HUES64 (cell line): ENCODE data around the gene ADARB2.
"Not testable (repeated sequence)": the region's sequence is repeated elsewhere in the genome, so short reads cannot be mapped to it uniquely, and the experiment has no call there.

Experiments used
- H3K27ac ChIP-seq: 2 replicates; pipeline ENCODE4 v1.7.0; 2013; ENCODE audit warnings: low read depth, low read length, inconsistent platforms
- H3K27me3 ChIP-seq: 2 replicates; pipeline ENCODE4 v1.6.1; 2013; ENCODE audit warnings: mild to moderate bottlenecking, low read length; ENCODE audit not compliant: insufficient read depth
- H3K36me3 ChIP-seq: 2 replicates; pipeline ENCODE4 v1.6.1; 2013; ENCODE audit warnings: mild to moderate bottlenecking, low read length; ENCODE audit not compliant: insufficient read depth
- H3K4me1 ChIP-seq: 2 replicates; pipeline ENCODE4 v1.6.1; 2013; ENCODE audit warnings: mild to moderate bottlenecking, low read length, moderate library complexity; ENCODE audit not compliant: insufficient read depth
- H3K4me3 ChIP-seq: 2 replicates; pipeline ENCODE4 v1.5.1; 2013; ENCODE audit warnings: mild to moderate bottlenecking, low read length, moderate library complexity
- H3K9ac ChIP-seq: 2 replicates; pipeline ENCODE4 v1.6.1; 2013; ENCODE audit warnings: mild to moderate bottlenecking, low read depth, low read length
- H3K9me3 ChIP-seq: 2 replicates; pipeline ENCODE4 v1.6.1; 2013; ENCODE audit warnings: low read depth, low read length; ENCODE audit not compliant: insufficient read depth
- WGBS: fragments of 150-250, 120-280 bp; methylation state at CpG from one replicate; pipeline ENCODE4 v1.1.7; 2013; ENCODE audit warnings: missing lambda C conversion rate; 5-methylcytosine and 5-hydroxymethylcytosine counted together

The ADARB2 gene

DNA sequence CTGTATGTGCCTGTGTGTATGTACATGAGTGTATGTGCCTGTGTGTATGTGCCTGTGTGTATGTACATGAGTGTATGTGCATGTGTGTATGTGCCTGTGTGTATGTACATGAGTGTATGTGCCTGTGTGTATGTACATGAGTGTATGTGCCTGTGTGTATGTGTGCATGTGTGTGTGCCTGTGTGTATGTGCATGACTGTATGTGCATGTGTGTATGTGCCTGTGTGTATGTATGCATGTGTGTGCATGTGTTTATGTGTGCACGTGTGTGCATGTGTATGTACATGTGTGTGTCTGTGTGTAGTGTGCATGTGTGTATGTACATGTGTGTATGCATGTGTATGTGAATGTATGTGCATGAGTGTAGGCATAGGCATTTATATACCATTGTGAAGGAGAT is 274.8 kb downstream of the ADARB2 start:
- Histone ChIP-seq H3K9me3 (no peaks in the 10 kb centered on the region), H3K36me3 (no peaks in the 10 kb centered on the region), H3K9ac (no peak overlapping the region), H3K27me3 (no peaks in the 10 kb centered on the region), H3K4me3 (no peak overlapping the region), H3K4me1 (no peaks in the 10 kb centered on the region), H3K27ac (no peak overlapping the region)
- WGBS, result 90% methylated on average over 1 of the region's 1 CpG

DNA sequence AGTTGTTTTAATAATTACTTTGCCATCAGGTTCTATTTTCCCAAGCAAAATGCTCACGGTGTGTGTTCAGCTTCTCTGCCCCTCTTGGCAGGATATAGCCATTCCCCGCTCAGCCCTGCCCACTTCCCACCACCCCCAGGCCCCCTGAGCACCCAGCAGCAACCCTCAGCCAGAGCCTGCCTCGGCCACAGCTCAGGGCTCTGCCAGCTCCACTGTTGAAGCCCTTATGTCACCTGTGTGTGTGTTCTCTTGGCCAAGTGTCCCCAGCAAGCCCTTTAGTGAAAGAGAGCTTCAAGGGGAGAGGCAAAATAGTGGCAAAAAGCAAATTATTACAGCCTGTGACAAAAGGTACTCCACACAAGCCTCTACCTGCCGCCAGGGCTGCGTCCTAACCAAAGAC is 275.3 kb downstream of the ADARB2 start:
- 89% methylated on average over 5 of the region's 5 CpGs for WGBS
- Histone ChIP-seq H3K27ac (no peak overlapping the region), H3K27me3 (no peaks in the 10 kb centered on the region)

DNA sequence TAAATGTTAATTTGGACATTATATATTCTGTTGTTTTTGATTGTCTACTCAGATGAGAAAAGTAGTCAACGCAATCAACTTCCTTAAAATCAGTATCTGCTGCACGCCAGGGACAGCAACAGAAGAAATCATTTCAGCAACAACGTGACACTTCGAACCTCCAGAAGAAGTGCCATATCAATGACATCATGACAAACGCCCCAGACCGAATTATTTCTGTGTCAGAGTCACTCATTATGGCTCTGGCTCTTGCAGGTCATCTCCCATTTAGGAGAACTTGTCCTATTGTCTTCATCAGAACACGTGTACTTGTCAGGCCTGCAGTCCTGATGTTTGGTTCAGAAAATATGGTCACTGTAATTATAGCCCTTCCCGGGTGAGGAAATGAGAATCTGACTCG is 276.3 kb downstream of the ADARB2 start:
- Histone ChIP-seq H3K27ac (no peak overlapping the region), H3K4me1 (no peaks in the 10 kb centered on the region), H3K9ac (no peak overlapping the region)

More for the DNA sequence above, 275.3 kb downstream of the ADARB2 start:
- no peaks in the 10 kb centered on the region for H3K4me1 ChIP-seq
- H3K9ac ChIP-seq, result no peak overlapping the region
- no peak overlapping the region for H3K4me3 ChIP-seq
- H3K9me3 ChIP-seq, result no peaks in the 10 kb centered on the region
- no peaks in the 10 kb centered on the region for H3K36me3 ChIP-seq

DNA sequence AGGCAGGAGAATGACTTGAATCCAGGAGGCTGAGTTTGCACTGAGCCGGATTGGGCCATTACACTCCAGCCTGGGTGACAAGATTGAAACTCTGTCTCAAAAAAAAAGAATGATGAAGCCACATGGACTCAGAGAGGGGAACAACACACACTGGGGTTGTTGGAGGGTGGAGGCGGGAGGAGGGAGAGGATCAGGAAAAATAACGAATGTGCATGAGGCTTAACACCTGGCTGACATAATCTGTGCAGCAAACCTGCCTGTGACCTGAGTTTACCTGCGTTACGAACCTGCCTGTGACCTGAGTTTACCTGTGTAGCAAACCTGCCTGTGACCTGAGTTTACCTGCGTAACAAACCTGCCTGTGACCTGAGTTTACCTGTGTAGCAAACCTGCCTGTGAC is 277.7 kb downstream of the ADARB2 start:
- H3K4me3 ChIP-seq, H3K27ac ChIP-seq, H3K9me3 ChIP-seq, H3K27me3 ChIP-seq, H3K36me3 ChIP-seq, H3K9ac ChIP-seq, H3K4me1 ChIP-seq: not testable (repeated sequence)
- 77% methylated on average over 6 of the region's 6 CpGs for WGBS

More for the DNA sequence above, 276.3 kb downstream of the ADARB2 start:
- Histone ChIP-seq H3K36me3 (no peaks in the 10 kb centered on the region), H3K9me3 (no peaks in the 10 kb centered on the region), H3K27me3 (no peaks in the 10 kb centered on the region), H3K4me3 (no peak overlapping the region)
- 87% methylated on average over 9 of the region's 9 CpGs for WGBS

DNA sequence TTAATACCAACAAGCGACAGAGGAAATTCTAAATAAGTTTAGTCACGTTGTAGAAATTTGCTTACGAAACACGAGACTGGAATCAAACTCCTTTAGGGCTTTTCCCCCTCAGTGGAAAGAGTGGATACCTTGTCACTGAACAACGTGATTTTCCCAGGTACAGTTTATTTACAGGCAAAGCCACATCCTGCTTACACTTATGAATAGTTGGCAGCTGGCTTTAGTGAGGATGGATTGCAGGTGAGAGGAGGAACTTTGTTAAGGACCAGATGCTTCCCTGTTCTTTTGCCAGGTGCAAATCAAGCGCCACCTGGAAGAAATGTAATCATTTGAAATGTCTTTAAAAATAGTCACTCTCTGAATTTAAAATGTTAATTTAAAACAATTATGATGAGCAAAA is 282.4 kb downstream of the ADARB2 start:
- H3K4me3 ChIP-seq, result no peak overlapping the region
- H3K9me3 ChIP-seq, result no peaks in the 10 kb centered on the region
- H3K27ac ChIP-seq, result no peak overlapping the region
- 90% methylated on average over 6 of the region's 6 CpGs for WGBS
- no peaks in the 10 kb centered on the region for H3K27me3 ChIP-seq
- no peaks in the 10 kb centered on the region for H3K4me1 ChIP-seq
- no peaks in the 10 kb centered on the region for H3K36me3 ChIP-seq
- no peak overlapping the region for H3K9ac ChIP-seq

DNA sequence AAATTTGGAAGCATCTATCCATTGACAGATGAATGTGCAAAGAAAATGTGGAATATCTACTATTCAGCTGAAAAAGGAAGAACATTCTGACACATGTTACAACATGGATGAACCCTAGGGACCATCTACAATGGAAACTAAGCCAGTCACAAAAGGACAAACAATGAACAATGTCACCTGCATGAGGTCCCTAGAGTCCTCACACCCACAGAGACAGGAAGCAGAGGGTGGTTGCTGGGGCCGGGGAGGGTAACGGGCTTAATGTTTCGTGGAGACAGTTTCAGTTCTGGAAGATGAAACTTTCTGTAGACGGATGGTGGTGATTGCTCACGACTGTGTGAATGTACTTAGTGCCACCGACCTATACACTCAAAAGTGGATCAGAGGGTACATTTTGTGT is 282.9 kb downstream of the ADARB2 start:
- no peak overlapping the region for H3K4me3 ChIP-seq
- no peaks in the 10 kb centered on the region for H3K4me1 ChIP-seq
- no peaks in the 10 kb centered on the region for H3K9me3 ChIP-seq
- H3K27me3 ChIP-seq, result no peaks in the 10 kb centered on the region
- no peak overlapping the region for H3K9ac ChIP-seq
- H3K27ac ChIP-seq, result no peak overlapping the region
- H3K36me3 ChIP-seq, result no peaks in the 10 kb centered on the region
- WGBS, result 94% methylated on average over 6 of the region's 6 CpGs

DNA sequence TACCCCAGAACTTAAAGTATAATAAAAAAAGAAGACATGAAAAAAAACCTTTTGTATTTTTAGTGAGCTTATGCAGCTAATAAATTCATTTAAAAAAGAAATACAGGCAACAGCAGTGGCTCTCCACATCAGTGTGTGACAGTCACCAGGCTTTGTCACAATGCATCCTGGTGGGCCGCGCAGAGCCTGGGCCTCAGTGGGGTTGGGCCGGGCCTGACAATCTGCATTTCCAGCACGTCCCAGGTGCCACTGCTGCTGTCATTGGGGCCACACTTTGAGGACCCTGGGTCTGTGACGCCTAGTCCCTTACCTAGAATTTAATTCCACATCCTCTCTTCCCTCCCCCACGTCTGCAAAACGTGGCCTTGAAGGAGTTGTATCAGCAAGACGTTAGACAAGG is 284.5 kb downstream of the ADARB2 start:
- 71% methylated on average over 8 of the region's 8 CpGs for WGBS
- H3K9ac ChIP-seq, result no peak overlapping the region
- peaks cover 8% of the 10 kb centered on the region; the same call in 1 of the 2 replicates for H3K4me1 ChIP-seq
- H3K9me3 ChIP-seq, result no peaks in the 10 kb centered on the region
- no peaks in the 10 kb centered on the region for H3K27me3 ChIP-seq
- no peak overlapping the region for H3K27ac ChIP-seq
- H3K36me3 ChIP-seq, result no peaks in the 10 kb centered on the region
- H3K4me3 ChIP-seq, result no peak overlapping the region

DNA sequence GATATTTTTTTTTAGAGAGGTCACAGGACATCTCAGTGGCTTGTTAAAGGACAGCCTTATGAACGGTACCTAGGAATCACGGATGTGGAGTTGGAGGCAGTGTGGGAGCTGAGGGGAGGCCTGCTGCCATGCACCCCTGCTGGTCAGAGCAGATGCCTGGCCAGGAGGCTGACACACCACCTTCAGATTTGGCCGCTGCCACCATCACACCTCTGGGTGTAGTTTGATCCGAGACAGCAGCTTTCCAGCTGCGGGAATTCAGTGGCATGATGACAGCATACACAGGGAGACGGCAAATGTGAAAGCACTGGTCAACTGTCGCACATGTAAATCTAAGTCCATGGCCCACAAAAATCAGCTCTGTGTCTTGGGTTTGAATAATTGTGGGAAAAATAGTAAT is 285.4 kb downstream of the ADARB2 start:
- Histone ChIP-seq H3K27ac (no peak overlapping the region), H3K9ac (no peak overlapping the region), H3K9me3 (no peaks in the 10 kb centered on the region), H3K4me1 (peaks cover 8% of the 10 kb centered on the region; the same call in 1 of the 2 replicates), H3K36me3 (no peaks in the 10 kb centered on the region), H3K4me3 (no peak overlapping the region), H3K27me3 (no peaks in the 10 kb centered on the region)
- 95% methylated on average over 7 of the region's 7 CpGs for WGBS

DNA sequence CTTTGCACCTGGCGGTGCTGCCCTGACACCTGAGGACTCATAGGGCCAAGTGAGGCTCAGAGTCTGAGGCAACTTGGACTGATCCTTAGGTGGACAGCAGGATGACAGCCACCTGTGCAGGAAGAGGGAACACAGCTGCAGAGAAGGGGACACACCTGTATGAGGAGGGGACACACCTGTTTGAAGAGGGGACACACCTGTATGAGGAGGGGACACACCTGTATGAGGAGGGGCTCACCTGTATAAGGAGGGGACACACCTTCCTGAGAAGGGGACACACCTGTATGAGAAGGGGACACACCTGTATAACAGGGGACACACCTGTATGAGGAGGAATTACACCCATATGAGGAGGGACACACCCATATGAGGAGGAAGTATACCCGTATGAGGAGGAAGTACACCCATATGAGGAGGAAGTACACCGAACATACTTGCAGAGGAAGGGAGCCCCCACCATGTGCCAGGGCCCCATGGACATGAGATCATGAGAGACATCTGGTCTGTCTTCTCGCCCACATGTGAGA is 285.9 kb downstream of the ADARB2 start:
- WGBS, result 92% methylated on average over 4 of the region's 4 CpGs
- H3K36me3 ChIP-seq, result no peaks in the 10 kb centered on the region
- no peak overlapping the region for H3K27ac ChIP-seq
- H3K4me1 ChIP-seq, result peaks cover 8% of the 10 kb centered on the region; the same call in 1 of the 2 replicates
- no peak overlapping the region for H3K4me3 ChIP-seq
- no peaks in the 10 kb centered on the region for H3K9me3 ChIP-seq
- H3K9ac ChIP-seq, result no peak overlapping the region
- H3K27me3 ChIP-seq, result no peaks in the 10 kb centered on the region

DNA sequence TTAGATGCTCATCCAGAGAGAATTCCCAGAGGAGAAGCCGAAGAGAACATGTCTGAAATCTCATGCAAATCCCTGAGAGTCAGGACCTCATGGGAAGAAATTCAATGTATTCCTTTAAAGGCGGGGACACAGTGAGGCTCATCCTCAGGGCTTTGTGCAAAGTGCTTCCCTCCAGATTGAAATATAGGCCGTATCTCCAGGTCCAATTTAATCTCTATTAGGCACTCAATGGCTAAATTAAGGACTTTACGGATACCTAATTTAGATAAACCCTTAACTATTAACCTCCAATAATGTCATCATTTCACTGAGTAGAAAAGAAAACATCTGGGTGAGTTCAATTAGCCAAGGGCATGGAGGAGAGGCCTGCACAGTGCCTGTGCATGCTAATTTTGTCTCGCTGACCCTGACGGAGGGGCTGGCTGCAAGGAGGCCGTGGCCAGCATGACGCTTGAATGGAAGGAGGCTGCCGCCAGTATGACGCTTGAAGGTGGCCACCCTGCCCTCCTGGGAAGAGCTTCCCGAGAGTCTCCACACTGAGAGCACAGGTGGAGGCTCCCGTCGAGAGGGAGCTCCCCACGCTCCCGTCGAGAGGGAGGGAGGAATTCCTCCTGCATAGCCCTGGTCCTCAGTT is 287.6 kb downstream of the ADARB2 start:
- peaks cover 8% of the 10 kb centered on the region; the same call in 1 of the 2 replicates for H3K4me1 ChIP-seq
- H3K36me3 ChIP-seq, result no peaks in the 10 kb centered on the region
- 87% methylated on average over 16 of the region's 16 CpGs for WGBS
- H3K27me3 ChIP-seq, result no peaks in the 10 kb centered on the region
- no peak overlapping the region for H3K27ac ChIP-seq
- no peak overlapping the region for H3K9ac ChIP-seq
- H3K9me3 ChIP-seq, result no peaks in the 10 kb centered on the region
- no peak overlapping the region for H3K4me3 ChIP-seq

DNA sequence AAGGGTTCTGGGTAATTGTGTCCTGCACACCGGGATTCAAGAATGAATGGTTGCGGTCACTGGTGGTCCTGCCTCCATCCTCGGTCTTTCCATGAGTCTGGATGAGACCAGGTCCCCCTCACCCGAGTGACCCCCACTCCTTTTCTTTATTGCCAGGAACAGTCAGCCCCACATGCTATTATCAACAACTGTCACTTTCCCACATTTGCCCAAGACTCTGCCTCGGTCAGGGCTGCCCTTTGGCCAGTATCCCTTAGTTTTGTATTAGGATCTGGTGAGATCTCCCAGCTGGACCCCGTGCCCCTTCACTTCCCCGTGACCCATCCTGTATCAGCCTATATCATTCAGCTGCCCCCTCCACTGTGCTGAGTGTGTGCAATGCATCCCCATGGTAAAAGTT is 288.3 kb downstream of the ADARB2 start:
- Histone ChIP-seq H3K36me3 (no peaks in the 10 kb centered on the region), H3K27me3 (no peaks in the 10 kb centered on the region), H3K9ac (no peak overlapping the region), H3K4me1 (peaks cover 8% of the 10 kb centered on the region; the same call in 1 of the 2 replicates), H3K9me3 (no peaks in the 10 kb centered on the region), H3K4me3 (no peak overlapping the region), H3K27ac (no peak overlapping the region)
- 97% methylated on average over 7 of the region's 7 CpGs for WGBS
